ENCODE results near the gene MYO5B.
"Not testable (repeated sequence)": the region's sequence is repeated elsewhere in the genome, so short reads cannot be mapped to it uniquely, and the experiment has no call there.

GRCh38 chr18:49808553-49809191 is 386.3 kb downstream of the MYO5B start:
- not testable (repeated sequence) for TF ChIP-seq POLR2A, CTCF (IDR thresholded peaks at IDR 0.05)
